ENCODE results near the gene CSKMT.

The CSKMT gene

GRCh38 chr11:62656796-62657429, 8.2 kb upstream of the CSKMT start:
- no peak for TF ChIP-seq CTCF (IDR thresholded peaks at IDR 0.05; ENCODE audit: low read length, missing control alignments)
- DNase-seq (ENCODE audit: low read depth), result peak; percentile 18
- H3K4me3 ChIP-seq (replicated peaks; ENCODE audit: low read depth, low read length), result no peak overlapping the region

DNA sequence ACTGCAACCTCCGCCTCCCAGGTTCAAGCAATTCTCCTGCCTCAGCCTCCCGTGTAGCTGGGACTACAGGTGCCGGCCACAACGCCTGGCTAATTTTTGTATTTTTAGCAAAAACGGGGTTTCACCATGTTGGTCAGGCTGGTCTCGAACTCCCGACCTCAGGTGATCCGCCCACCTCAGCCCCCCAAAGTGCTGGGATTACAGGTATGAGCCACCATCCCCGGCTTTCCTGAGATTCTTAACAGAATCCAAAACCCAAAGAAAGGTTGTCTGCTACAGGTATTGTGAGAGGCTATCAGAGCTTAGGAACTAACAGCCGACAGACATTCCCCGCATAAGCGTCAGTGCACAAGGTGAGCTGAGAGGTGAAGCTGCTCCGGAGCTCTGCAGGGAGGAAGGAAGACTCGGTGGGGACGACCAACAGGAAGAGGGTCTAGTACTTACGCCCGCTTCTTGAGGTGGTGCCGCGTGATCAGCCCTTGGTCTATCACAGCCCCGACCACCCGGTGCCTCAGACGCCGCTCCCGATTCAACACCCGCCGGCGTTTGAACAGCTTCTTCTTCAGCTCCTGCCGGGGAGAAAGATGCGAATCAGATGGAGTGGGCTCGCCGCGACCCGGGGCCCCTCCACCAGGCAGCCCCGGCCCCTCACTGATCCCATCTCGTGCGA, 572 bp upstream of the CSKMT start:
- peak; percentile 48 for DNase-seq (ENCODE audit: low read depth)
- TF ChIP-seq CTCF (IDR thresholded peaks at IDR 0.05; ENCODE audit: low read length, missing control alignments), result no peak
- H3K4me3 ChIP-seq (replicated peaks; ENCODE audit: low read depth, low read length), result peak overlapping the region; percentile 75

DNA sequence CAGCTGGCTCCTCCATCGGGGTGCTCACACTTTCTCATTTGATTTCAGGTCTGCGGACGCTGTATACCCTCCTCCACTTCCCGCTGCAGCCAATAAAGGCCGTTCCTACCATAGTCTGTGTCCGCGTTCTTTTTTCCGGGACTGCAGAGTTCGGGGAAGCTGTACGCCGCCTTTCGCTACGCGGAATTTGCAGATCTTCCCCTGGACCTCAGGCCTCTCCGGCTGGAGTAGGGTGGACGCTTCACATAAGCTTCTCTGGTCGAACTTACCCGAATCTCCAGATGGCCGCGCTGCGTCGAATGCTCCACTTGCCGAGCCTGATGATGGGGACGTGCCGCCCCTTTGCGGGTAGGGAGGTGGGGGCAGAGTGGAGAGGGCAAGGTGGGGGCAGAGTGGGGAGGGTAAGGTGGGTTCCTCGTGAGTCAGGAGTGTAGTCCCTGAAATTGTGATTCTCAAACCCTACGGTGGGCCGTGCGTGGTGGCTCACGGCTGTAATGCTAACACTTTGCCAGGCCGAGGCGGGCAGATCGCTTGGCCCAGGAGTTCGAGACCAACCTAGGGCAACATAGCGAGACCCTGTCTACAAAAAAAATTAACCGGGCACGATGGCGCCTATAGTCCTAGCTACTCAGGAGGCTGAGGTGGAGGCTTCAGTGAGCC, 617 bp downstream of the CSKMT start:
- DNase-seq (ENCODE audit: low read depth), result peak; percentile 78
- TF ChIP-seq CTCF (IDR thresholded peaks at IDR 0.05; ENCODE audit: low read length, missing control alignments), result no peak
- peak overlapping the region; percentile 75 for H3K4me3 ChIP-seq (replicated peaks; ENCODE audit: low read depth, low read length)

DNA sequence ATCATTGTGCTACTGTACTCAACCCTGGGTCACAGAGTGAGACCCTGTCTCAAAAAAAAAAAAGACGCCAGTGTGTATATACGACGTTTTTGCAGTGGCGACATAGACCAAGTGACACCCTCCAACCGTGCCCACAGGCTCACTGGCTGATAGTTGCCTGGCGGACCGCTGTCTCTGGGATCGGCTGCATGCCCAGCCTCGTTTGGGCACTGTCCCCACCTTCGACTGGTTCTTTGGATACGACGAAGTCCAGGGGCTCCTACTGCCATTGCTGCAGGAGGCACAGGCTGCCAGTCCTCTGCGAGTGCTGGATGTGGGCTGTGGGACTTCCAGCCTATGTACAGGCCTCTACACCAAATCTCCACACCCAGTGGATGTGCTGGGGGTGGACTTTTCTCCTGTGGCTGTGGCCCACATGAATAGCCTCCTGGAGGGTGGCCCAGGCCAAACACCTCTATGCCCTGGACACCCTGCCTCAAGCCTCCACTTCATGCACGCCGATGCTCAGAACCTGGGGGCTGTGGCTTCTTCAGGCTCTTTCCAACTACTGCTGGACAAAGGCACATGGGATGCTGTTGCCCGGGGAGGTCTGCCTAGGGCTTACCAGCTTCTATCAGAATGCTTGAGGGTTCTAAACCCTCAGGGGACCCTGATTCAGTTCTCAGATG, 1.3 kb downstream of the CSKMT start:
- H3K4me3 ChIP-seq (replicated peaks; ENCODE audit: low read depth, low read length), result peak overlapping the region; percentile 75
- TF ChIP-seq CTCF (IDR thresholded peaks at IDR 0.05; ENCODE audit: low read length, missing control alignments), result no peak
- no peak for DNase-seq (ENCODE audit: low read depth)

DNA sequence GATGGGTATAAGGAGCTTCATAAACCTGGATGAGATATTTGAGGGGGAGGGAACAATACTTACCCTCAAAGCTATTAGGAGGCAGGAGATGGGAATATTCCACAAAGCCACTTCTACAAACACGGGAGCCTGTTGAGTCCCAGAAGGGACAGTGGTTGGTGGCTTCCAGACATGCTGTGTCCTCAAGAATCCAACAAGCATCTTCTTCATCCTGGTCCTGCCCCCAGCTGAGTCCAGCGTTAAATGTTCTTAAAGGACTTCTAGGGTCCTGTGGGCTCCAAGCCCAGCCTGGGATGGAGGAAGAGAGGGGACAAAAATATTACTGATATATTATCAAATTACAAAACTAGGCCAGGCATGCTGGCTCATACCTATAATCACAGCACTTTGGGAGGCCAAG, 2.3 kb downstream of the CSKMT start:
- no peak for DNase-seq (ENCODE audit: low read depth)
- no peak for TF ChIP-seq CTCF (IDR thresholded peaks at IDR 0.05; ENCODE audit: low read length, missing control alignments)
- no peak overlapping the region for H3K4me3 ChIP-seq (replicated peaks; ENCODE audit: low read depth, low read length)

GRCh38 chr11:62669420-62670161, 4.5 kb downstream of the CSKMT start:
- no peak for DNase-seq (ENCODE audit: low read depth)
- H3K4me3 ChIP-seq (replicated peaks; ENCODE audit: low read depth, low read length), result no peak overlapping the region
- no peak for TF ChIP-seq CTCF (IDR thresholded peaks at IDR 0.05; ENCODE audit: low read length, missing control alignments)

All from fibroblast of pulmonary artery (primary cell).